ENCODE data around the gene GRAMD2B.

DNA sequence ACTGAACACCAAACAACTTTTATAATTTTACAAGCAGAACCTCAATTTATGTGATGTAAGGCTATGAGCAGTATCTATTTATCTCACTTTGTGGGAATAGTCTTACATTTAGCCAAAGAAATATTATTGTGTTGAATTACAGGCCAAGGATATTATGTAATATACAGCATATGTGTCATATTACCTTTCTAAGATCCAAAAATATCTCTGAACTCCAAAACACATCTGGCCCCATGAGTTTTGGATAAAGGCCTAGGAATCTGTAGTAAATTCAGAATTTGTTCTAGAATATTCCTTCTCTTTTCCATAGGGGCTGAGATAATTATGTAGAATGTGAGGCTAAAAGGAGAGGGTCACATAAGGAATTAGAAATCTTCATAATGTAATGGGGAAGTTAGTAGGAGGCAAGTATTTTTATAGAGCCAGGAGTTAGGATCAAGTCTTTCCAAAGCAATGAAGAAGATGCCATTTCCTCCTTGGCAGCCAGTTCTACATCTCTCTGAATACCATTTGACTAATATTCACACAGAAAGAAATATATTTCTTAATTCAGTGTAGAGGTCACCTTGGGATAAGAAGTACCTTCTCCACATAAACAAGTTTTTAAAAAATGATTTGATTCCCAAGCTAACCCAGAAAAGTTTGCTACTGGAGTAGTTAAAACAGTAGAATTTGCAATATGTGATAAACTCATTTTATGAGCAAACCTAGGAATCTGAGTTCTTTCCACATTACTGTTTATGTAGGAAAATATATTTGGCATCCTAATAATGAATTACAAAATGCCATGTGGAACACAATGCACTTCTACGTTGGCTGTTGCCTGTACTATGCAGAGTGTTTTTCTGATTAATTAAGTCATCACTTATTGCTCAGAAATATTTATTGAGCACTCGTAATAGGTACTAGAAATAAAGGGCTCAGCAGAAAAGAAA is 20.3 kb upstream of the GRAMD2B start:
- no peak for TF ChIP-seq EZH2phosphoT487 (IDR thresholded peaks at IDR 0.05; ENCODE audit: borderline replicate concordance)
- TF ChIP-seq, protein P1, sequence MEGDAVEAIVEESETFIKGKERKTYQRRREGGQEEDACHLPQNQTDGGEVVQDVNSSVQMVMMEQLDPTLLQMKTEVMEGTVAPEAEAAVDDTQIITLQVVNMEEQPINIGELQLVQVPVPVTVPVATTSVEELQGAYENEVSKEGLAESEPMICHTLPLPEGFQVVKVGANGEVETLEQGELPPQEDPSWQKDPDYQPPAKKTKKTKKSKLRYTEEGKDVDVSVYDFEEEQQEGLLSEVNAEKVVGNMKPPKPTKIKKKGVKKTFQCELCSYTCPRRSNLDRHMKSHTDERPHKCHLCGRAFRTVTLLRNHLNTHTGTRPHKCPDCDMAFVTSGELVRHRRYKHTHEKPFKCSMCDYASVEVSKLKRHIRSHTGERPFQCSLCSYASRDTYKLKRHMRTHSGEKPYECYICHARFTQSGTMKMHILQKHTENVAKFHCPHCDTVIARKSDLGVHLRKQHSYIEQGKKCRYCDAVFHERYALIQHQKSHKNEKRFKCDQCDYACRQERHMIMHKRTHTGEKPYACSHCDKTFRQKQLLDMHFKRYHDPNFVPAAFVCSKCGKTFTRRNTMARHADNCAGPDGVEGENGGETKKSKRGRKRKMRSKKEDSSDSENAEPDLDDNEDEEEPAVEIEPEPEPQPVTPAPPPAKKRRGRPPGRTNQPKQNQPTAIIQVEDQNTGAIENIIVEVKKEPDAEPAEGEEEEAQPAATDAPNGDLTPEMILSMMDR (conservative IDR thresholded peaks at IDR 0.05; ENCODE audit: low read length): no peak

Data from Loucy (cell line).